GM19455 (cell line): ENCODE measurements around the gene PRRT2.

Experiments used
- ATAC-seq: cut with Tn5 transposase; IDR thresholded peaks from one replicate; pipeline ENCODE4 v1.9.1; 2021; ENCODE audit not compliant: unreplicated experiment

The PRRT2 gene

GRCh38 chr16:29858974-29859373 lies 47.0 kb downstream of the PRRT2 start:
- ATAC-seq = no peak

- no peak for ATAC-seq
Observed at GRCh38 chr16:29860218-29860617, 48.2 kb downstream of the PRRT2 start.

- ATAC-seq = peak; percentile 5
Observed at GRCh38 chr16:29862383-29862883, 50.4 kb downstream of the PRRT2 start.

- peak; percentile 82 for ATAC-seq
Observed at GRCh38 chr16:29862884-29863668, 51.1 kb downstream of the PRRT2 start, which contains the start of gene CDIPT. CDIPT (minus strand) TSS chr16:29863226; CDS start chr16:29862857, 369 bp downstream.

GRCh38 chr16:29863669-29863984 lies 51.6 kb downstream of the PRRT2 start:
- no peak for ATAC-seq

- ATAC-seq = no peak
Observed at GRCh38 chr16:29864205-29864604, 52.2 kb downstream of the PRRT2 start.
